DND-41 (cell line): Measurements from ENCODE around the gene TPRN.

Experiments used
- CTCF ChIP-seq: IDR thresholded peaks from 2 replicates; pipeline ENCODE4 v1.5.1; 2012; ENCODE audit warnings: borderline replicate concordance, low read length, moderate library complexity, mild to moderate bottlenecking; ENCODE audit not compliant: poor library complexity, severe bottlenecking; ENCODE audit errors: extremely low read depth
- EZH2 ChIP-seq: IDR thresholded peaks from 3 replicates; pipeline ENCODE4 v1.6.1; 2012; ENCODE audit warnings: borderline replicate concordance, low read depth, mild to moderate bottlenecking, moderate library complexity, low read length, inconsistent platforms; ENCODE audit not compliant: severe bottlenecking

GRCh38 chr9:137187386-137187785 lies 13.2 kb downstream of the TPRN start:
- TF ChIP-seq EZH2 (no peak), CTCF (no peak)
